ENCODE data around the gene COBL. TPM values are rescaled to one million over a fixed set of nuclear protein-coding genes. Genes with fewer than 3 reads are reported as not detected.

The COBL gene
- 1 to 10 TPM; 1.4 to 1.6 TPM for total RNA-seq

GRCh38 chr7:51316666-51317581 is at the start of gene COBL:
Gene COBL, minus strand, starts transcription at chr7:51316809. Its CDS starts 176 bp downstream, at chr7:51316633.
- H3K27me3 ChIP-seq (replicated peaks; ENCODE audit: insufficient read depth): no peaks in the 10 kb centered on the region
- H3K36me3 ChIP-seq: no peaks in the 10 kb centered on the region
- TF ChIP-seq CTCF (IDR thresholded peaks at IDR 0.05): no peak
- no peaks in the 10 kb centered on the region for H3K9me3 ChIP-seq
- peak within 1 kb of the TSS; percentile 67 for H3K4me3 ChIP-seq
- ATAC-seq (ENCODE audit: insufficient number of reproducible peaks, low FRiP score, low read depth) (no peak), DNase-seq (ENCODE audit: low spot score) (no peak)
- no peak within 1 kb of the TSS for H3K27ac ChIP-seq
- H3K4me1 ChIP-seq (ENCODE audit: control insufficient read depth in 1 of 2, low read depth in 2 of 2): peaks cover 0 to 4% of the 10 kb centered on the region in 2 donors

- no peak overlapping the region for H3K4me3 ChIP-seq
- H3K36me3 ChIP-seq: no peaks in the 10 kb centered on the region
- H3K27me3 ChIP-seq (replicated peaks; ENCODE audit: insufficient read depth): no peaks in the 10 kb centered on the region
- no peaks in the 10 kb centered on the region for H3K4me1 ChIP-seq (ENCODE audit: control insufficient read depth in 1 of 2, low read depth in 2 of 2)
- ATAC-seq (ENCODE audit: insufficient number of reproducible peaks, low FRiP score, low read depth) (no peak), DNase-seq (ENCODE audit: low spot score) (no peak)
- no peak overlapping the region for H3K27ac ChIP-seq
- no peaks in the 10 kb centered on the region for H3K9me3 ChIP-seq
- no peak for TF ChIP-seq CTCF (IDR thresholded peaks at IDR 0.05)
These were observed 49.6 kb upstream of the COBL start for GRCh38 chr7:51366172-51366728.

GRCh38 chr7:51357821-51358220 is 41.2 kb upstream of the COBL start:
- Histone ChIP-seq H3K27me3 (replicated peaks; ENCODE audit: insufficient read depth) (no peaks in the 10 kb centered on the region), H3K4me3 (no peak overlapping the region), H3K4me1 (ENCODE audit: control insufficient read depth in 1 of 2, low read depth in 2 of 2) (no peaks in the 10 kb centered on the region), H3K27ac (no peak overlapping the region), H3K36me3 (no peaks in the 10 kb centered on the region), H3K9me3 (no peaks in the 10 kb centered on the region)
- DNase-seq (ENCODE audit: low spot score) (no peak), ATAC-seq (ENCODE audit: insufficient number of reproducible peaks, low FRiP score, low read depth) (no peak)
- no peak for TF ChIP-seq CTCF (IDR thresholded peaks at IDR 0.05)

GRCh38 chr7:51356849-51357516 is 40.4 kb upstream of the COBL start:
- DNase-seq (ENCODE audit: low spot score) (no peak), ATAC-seq (ENCODE audit: insufficient number of reproducible peaks, low FRiP score, low read depth) (no peak)
- Histone ChIP-seq H3K36me3 (no peaks in the 10 kb centered on the region), H3K4me1 (ENCODE audit: control insufficient read depth in 1 of 2, low read depth in 2 of 2) (no peaks in the 10 kb centered on the region), H3K4me3 (no peak overlapping the region), H3K27me3 (replicated peaks; ENCODE audit: insufficient read depth) (no peaks in the 10 kb centered on the region), H3K9me3 (no peaks in the 10 kb centered on the region), H3K27ac (no peak overlapping the region)
- no peak for TF ChIP-seq CTCF (IDR thresholded peaks at IDR 0.05)

GRCh38 chr7:51354897-51355296 is 38.3 kb upstream of the COBL start:
- TF ChIP-seq CTCF (IDR thresholded peaks at IDR 0.05): no peak
- no peaks in the 10 kb centered on the region for H3K9me3 ChIP-seq
- no peak for ATAC-seq (ENCODE audit: insufficient number of reproducible peaks, low FRiP score, low read depth)
- no peak for DNase-seq (ENCODE audit: low spot score)
- no peaks in the 10 kb centered on the region for H3K4me1 ChIP-seq (ENCODE audit: control insufficient read depth in 1 of 2, low read depth in 2 of 2)
- H3K4me3 ChIP-seq: no peak overlapping the region
- no peaks in the 10 kb centered on the region for H3K27me3 ChIP-seq (replicated peaks; ENCODE audit: insufficient read depth)
- no peaks in the 10 kb centered on the region for H3K36me3 ChIP-seq
- no peak overlapping the region for H3K27ac ChIP-seq

Measured in thoracic aorta (tissue), 2 donors.